Measurements from ENCODE around the gene MFAP1. TPM values are rescaled to one million over a fixed set of nuclear protein-coding genes. Genes with fewer than 3 reads are reported as not detected.

MFAP1 gene
- total RNA-seq, 8 experiments from 2014 or later: 25.4 to 55.9 (median 37.1) TPM

DNA sequence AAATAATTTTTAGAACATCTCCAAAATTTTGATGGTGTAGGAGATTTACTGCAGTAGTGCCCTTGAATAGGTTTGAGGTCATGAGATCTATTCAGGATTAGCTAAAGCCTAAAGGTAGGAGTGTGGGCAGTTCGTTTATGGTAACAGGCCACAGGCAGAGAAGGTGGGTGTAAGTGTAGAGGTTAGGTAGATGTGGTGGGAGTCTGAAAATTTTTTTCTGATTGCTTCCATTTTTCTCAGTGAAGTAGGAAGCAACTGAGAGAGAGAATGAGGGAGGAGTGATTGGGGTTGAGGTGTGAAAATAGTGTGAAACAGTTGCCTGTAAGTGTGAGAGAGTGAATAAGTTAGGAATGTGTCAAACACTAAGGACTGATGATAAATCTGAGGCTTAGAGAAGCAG lies 45.5 kb downstream of the MFAP1 start:
- ATAC-seq (replicated peaks in 6 of 8): no peak
- peaks cover 0 to 3% of the 10 kb centered on the region in 2 donors for H3K4me1 ChIP-seq (replicated peaks in 1 of 2)
- H3K27ac ChIP-seq: no peak overlapping the region
- 45 to 100% (median 100%) methylated on average over 1 of the region's 1 CpG; no CpG with 5 or more reads in 2 of the 10 experiments for WGBS, 10 experiments
- in situ Hi-C loops (cut with MboI; ENCODE audit: low pct_unique_long_range_greater_than_20kb in 2 of 9, low sequenced_read_pairs in 9 of 9, unreplicated experiment in 9 of 9): no loop called here
- no peak overlapping the region for H3K4me3 ChIP-seq

GRCh38 chr15:43777267-43777914 lies 47.1 kb downstream of the MFAP1 start:
- Histone ChIP-seq H3K27ac (no peak overlapping the region), H3K4me1 (replicated peaks in 1 of 2) (peaks cover 0 to 3% of the 10 kb centered on the region in 2 donors), H3K4me3 (peak overlapping the region; percentile 14 to 47 (median 37))
- in situ Hi-C loops (cut with MboI; ENCODE audit: low pct_unique_long_range_greater_than_20kb in 2 of 9, low sequenced_read_pairs in 9 of 9, unreplicated experiment in 9 of 9): no loop called here
- peak; percentile 67 to 84 (median 72) for ATAC-seq (replicated peaks in 6 of 8)
- whole genome bisulfite sequencing, 10 experiments: 0 to 25% (median 5%) methylated on average over 1 to 23 of the region's 31 CpGs; no CpG with 5 or more reads in 1 of the 10 experiments

DNA sequence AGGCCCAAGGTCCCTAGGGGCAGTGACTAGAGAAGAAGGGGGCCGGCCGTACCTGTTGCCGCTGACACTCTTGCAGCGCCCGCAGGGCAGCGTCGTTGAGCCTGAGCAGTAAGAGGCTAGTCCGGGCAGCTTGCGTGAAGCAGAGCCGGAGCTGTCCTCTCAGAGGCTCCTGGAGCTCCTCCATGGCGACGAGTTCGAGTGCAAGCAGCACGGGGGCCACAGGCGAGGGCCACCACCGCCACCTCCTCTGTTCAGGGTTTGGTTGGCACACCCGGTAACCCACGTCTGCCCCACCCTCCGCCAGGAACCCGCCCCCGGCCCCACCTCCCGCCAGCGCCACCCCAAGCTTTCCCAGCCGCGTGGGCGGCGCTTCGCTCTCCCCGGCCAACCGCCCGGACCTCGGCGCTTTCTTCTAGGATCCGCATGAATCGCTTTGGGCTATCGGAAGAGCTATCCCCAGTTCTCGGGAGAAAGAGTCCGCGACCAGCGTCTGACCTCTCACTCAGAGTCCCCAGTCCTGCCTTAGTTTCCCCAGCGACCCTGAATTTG lies 47.7 kb downstream of the MFAP1 start, which contains the start of gene ELL3:
Gene ELL3 (minus strand): TSS at position 249 of the 549 bp plus-strand sequence. CDS start 65 bp downstream, at position 184.
- peaks cover 0 to 3% of the 10 kb centered on the region in 2 donors for H3K4me1 ChIP-seq (replicated peaks in 1 of 2)
- in situ Hi-C loops (cut with MboI; ENCODE audit: low pct_unique_long_range_greater_than_20kb in 2 of 9, low sequenced_read_pairs in 9 of 9, unreplicated experiment in 9 of 9): no loop called here
- ATAC-seq (replicated peaks in 6 of 8): peak; percentile 65 to 79 (median 72)
- WGBS, 10 experiments: 0% methylated on average over 2 of the region's 41 CpGs; no CpG with 5 or more reads in 9 of the 10 experiments
- H3K27ac ChIP-seq: no peak within 1 kb of the TSS
- H3K4me3 ChIP-seq: peak within 1 kb of the TSS; percentile 14 to 47 (median 37)

DNA sequence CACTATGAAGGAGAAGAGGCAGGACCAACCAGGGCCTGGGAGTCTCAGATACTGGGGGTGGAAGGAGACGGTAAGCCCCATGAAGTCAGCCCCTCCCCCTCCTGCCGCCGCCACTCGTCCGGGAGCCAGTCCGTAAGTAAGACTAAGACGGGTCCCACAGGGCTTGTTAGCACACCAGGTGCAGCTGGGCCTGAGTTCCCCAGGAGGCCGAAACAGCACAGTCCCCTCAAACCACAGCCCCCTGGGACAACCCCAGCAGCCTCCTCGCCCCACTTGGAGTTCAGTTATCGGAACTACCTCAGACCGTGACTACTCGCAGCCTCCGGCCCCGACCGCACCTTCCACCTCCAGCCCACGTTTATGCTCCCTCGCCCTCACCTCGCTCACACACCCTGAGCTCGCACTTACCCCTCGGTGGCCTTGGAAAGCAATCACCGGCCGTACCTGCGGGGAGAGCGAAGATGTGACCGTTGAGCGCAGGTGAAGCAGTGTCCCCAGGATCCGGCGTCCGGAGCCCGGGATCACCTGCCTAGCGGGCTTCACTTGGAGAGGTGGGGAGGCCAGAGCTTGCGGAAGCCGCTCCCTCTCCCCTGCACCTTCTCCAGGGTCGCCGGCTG lies 48.3 kb downstream of the MFAP1 start:
- ATAC-seq (replicated peaks in 6 of 8): peak in 4 of 8 experiments; percentile 1 to 6 (median 2)
- Histone ChIP-seq H3K4me3 (peak overlapping the region in 3 of 5 donors; percentile 35 to 47 (median 40)), H3K4me1 (replicated peaks in 1 of 2) (peaks cover 0 to 3% of the 10 kb centered on the region in 2 donors), H3K27ac (no peak overlapping the region)
- in situ Hi-C loops (cut with MboI; ENCODE audit: low pct_unique_long_range_greater_than_20kb in 2 of 9, low sequenced_read_pairs in 9 of 9, unreplicated experiment in 9 of 9): no loop called here
- WGBS, 10 experiments: 28 to 82% (median 32%) methylated on average over 3 to 6 of the region's 35 CpGs; no CpG with 5 or more reads in 7 of the 10 experiments

- WGBS, 10 experiments: 100% methylated on average over 1 of the region's 1 CpG; no CpG with 5 or more reads in 9 of the 10 experiments
- H3K4me3 ChIP-seq: no peak overlapping the region
- H3K4me1 ChIP-seq (replicated peaks in 1 of 2): peaks cover 0 to 3% of the 10 kb centered on the region in 2 donors
- H3K27ac ChIP-seq: no peak overlapping the region
- peak; percentile 1 to 49 (median 35) for ATAC-seq (replicated peaks in 6 of 8)
- in situ Hi-C loops (cut with MboI; ENCODE audit: low pct_unique_long_range_greater_than_20kb in 2 of 9, low sequenced_read_pairs in 9 of 9, unreplicated experiment in 9 of 9): no loop called here
Measured at GRCh38 chr15:43775411-43775965, 49.0 kb downstream of the MFAP1 start.

DNA sequence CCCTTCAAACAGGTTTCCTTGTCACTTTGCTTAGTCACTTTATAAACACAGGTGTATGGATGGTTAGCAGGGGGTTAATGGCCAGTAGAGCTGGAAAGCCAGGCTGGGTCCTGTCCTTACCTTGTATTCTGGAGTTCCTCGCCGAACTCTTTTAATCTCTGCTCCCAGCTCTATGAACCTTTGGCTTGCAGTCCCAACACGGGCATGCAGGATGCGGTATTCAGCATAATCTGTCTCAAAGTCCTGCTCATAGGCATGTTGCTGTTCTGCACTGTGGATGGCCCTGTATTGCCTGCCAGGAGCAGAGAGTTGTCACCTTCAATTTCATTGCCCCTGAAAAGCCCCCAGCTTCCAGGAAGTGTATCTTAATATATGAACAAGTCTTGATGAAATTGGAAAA lies 50.4 kb downstream of the MFAP1 start:
- in situ Hi-C loops (cut with MboI; ENCODE audit: low pct_unique_long_range_greater_than_20kb in 2 of 9, low sequenced_read_pairs in 9 of 9, unreplicated experiment in 9 of 9): no loop called here
- peaks cover 0 to 3% of the 10 kb centered on the region in 2 donors for H3K4me1 ChIP-seq (replicated peaks in 1 of 2)
- WGBS, 10 experiments: 47 to 100% (median 88%) methylated on average over 1 to 4 of the region's 4 CpGs; no CpG with 5 or more reads in 6 of the 10 experiments
- no peak overlapping the region for H3K4me3 ChIP-seq
- no peak overlapping the region for H3K27ac ChIP-seq
- no peak for ATAC-seq (replicated peaks in 6 of 8)

DNA sequence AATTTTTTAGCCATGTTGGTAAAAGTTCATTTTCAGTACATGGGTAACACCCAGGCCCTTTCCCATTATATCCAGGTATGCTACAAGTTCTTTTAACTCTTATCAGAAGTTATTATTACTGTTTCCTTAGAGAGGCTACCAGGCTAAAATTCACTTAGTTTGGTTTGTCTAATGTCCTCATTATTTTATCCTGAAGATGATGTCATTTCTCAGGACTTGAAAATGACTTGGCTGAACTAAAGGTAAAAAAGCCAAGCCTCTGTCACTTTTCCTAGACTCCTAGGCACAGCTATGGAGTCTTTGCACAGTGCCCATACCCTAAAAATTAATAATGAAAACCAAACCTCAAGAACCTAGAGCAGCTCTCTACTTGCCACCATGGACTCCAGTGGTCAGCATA lies 51.9 kb downstream of the MFAP1 start:
- no peak overlapping the region for H3K4me3 ChIP-seq
- in situ Hi-C loops (cut with MboI; ENCODE audit: low pct_unique_long_range_greater_than_20kb in 2 of 9, low sequenced_read_pairs in 9 of 9, unreplicated experiment in 9 of 9): no loop called here
- ATAC-seq (replicated peaks in 6 of 8): no peak
- peaks cover 0 to 3% of the 10 kb centered on the region in 2 donors for H3K4me1 ChIP-seq (replicated peaks in 1 of 2)
- no peak overlapping the region for H3K27ac ChIP-seq

GRCh38 chr15:43771816-43772215 lies 52.7 kb downstream of the MFAP1 start:
- WGBS, 10 experiments: 17 to 100% (median 83%) methylated on average over 1 to 2 of the region's 2 CpGs
- H3K27ac ChIP-seq: no peak overlapping the region
- peak in 3 of 8 experiments; percentile 32 to 73 (median 52) for ATAC-seq (replicated peaks in 6 of 8)
- in situ Hi-C loops (cut with MboI; ENCODE audit: low pct_unique_long_range_greater_than_20kb in 2 of 9, low sequenced_read_pairs in 9 of 9, unreplicated experiment in 9 of 9): no loop called here
- H3K4me1 ChIP-seq (replicated peaks in 1 of 2): no peaks in the 10 kb centered on the region
- H3K4me3 ChIP-seq: no peak overlapping the region

- in situ Hi-C loops (cut with MboI; ENCODE audit: low pct_unique_long_range_greater_than_20kb in 2 of 9, low sequenced_read_pairs in 9 of 9, unreplicated experiment in 9 of 9): no loop called here
- Histone ChIP-seq H3K27ac (no peak overlapping the region), H3K4me3 (no peak overlapping the region), H3K4me1 (replicated peaks in 1 of 2) (no peaks in the 10 kb centered on the region)
- WGBS, 10 experiments: 50 to 93% (median 69%) methylated on average over 2 to 5 of the region's 5 CpGs
- ATAC-seq (replicated peaks in 6 of 8): peak in 4 of 8 experiments; percentile 27 to 63 (median 42)
Measured at GRCh38 chr15:43769584-43770228, 54.8 kb downstream of the MFAP1 start.

- Histone ChIP-seq H3K4me3 (no peak overlapping the region), H3K27ac (no peak overlapping the region), H3K4me1 (replicated peaks in 1 of 2) (no peaks in the 10 kb centered on the region)
- no peak for ATAC-seq (replicated peaks in 6 of 8)
- 10 to 95% (median 68%) methylated on average over 1 to 2 of the region's 2 CpGs; no CpG with 5 or more reads in 2 of the 10 experiments for WGBS, 10 experiments
- in situ Hi-C loops (cut with MboI; ENCODE audit: low pct_unique_long_range_greater_than_20kb in 2 of 9, low sequenced_read_pairs in 9 of 9, unreplicated experiment in 9 of 9): no loop called here
Measured at GRCh38 chr15:43763819-43764446, 60.6 kb downstream of the MFAP1 start.

DNA sequence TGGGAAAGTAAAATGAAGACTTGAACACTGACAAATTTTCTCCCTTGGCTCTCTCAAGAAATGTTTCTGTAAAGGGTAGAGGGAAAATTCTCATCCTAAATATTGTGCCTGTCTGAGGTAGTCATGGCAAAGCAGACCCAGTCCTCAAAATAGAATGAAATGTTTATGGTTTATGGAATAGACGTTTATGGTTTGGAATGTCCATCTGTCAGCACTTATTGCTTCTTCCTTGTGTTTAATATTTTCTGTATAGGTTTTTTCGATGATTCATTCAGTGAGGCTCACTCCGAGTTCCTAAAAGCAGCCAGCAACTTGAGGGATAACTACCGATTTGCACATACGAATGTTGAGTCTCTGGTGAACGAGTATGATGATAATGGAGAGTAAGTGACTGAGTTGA lies 61.7 kb downstream of the MFAP1 start:
- ATAC-seq (replicated peaks in 6 of 8): no peak
- 17 to 100% (median 85%) methylated on average over 1 to 6 of the region's 6 CpGs; no CpG with 5 or more reads in 4 of the 10 experiments for WGBS, 10 experiments
- H3K27ac ChIP-seq: no peak overlapping the region
- H3K4me3 ChIP-seq: no peak overlapping the region
- in situ Hi-C loops (cut with MboI; ENCODE audit: low pct_unique_long_range_greater_than_20kb in 2 of 9, low sequenced_read_pairs in 9 of 9, unreplicated experiment in 9 of 9): no loop called here
- H3K4me1 ChIP-seq (replicated peaks in 1 of 2): no peaks in the 10 kb centered on the region

All from motor neuron (in vitro differentiated cells).